Ishikawa (cell line): Measurements from ENCODE around the gene PRKCE.

Source experiments
- CEBPB ChIP-seq: IDR thresholded peaks from 2 replicates; pipeline ENCODE4 v1.6.1; 2012
- CREB1 ChIP-seq: IDR thresholded peaks from 2 replicates; pipeline ENCODE4 v1.6.1; 2012; ENCODE audit warnings: low read depth
- EGR1 ChIP-seq: IDR thresholded peaks from 2 replicates; pipeline ENCODE4 v1.6.1; 2012
- EP300 ChIP-seq: IDR thresholded peaks from 2 replicates; pipeline ENCODE4 v1.6.1; 2012; ENCODE audit warnings: borderline replicate concordance
- TAF1 ChIP-seq: IDR thresholded peaks from 2 replicates; pipeline ENCODE4 v1.6.1; 2012; ENCODE audit warnings: low read depth, mild to moderate bottlenecking
- TEAD4 ChIP-seq: IDR thresholded peaks from 2 replicates; pipeline ENCODE4 v1.6.1; 2012
- YY1 ChIP-seq: IDR thresholded peaks from 2 replicates; pipeline ENCODE4 v1.6.1; 2012; ENCODE audit warnings: low read depth
- ZBTB7A ChIP-seq: IDR thresholded peaks from 2 replicates; pipeline ENCODE4 v1.6.1; 2012; ENCODE audit warnings: low read depth
- TF ChIP-seq, protein P1 (sequence below): IDR thresholded peaks from 2 replicates; pipeline ENCODE4 v1.6.1; 2012
- TF ChIP-seq, protein P2 (sequence below): IDR thresholded peaks from 2 replicates; pipeline ENCODE4 v1.6.1; 2012
- TF ChIP-seq, protein P3 (sequence below): IDR thresholded peaks from 2 replicates; pipeline ENCODE4 v1.6.1; 2012; ENCODE audit warnings: low read depth, mild to moderate bottlenecking

DNA sequence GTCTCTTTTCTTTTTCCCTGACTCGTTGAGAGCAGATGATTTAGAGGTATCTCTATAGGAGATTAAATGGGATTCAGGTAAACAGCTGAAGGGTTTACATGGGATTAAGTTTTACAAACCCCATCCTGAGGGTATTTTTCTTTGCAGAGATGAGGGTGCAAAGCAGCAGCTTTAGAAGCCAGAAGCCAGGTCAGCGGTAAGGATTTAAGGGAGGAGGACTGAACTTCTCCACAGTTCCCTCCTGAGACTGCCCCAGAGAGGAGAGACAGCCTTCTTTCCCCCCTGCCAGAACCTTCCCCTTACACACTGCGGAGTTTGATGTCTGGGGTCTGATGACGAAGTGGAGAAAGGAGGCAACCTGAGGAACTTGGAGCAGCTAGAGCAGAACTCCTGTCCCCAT, 220.1 kb downstream of the PRKCE start:
- TF ChIP-seq CEBPB (no peak), TEAD4 (no peak), ZBTB7A (no peak), EP300 (no peak), EGR1 (no peak), YY1 (no peak), TAF1 (no peak), CREB1 (no peak)
- TF ChIP-seq, protein P1, sequence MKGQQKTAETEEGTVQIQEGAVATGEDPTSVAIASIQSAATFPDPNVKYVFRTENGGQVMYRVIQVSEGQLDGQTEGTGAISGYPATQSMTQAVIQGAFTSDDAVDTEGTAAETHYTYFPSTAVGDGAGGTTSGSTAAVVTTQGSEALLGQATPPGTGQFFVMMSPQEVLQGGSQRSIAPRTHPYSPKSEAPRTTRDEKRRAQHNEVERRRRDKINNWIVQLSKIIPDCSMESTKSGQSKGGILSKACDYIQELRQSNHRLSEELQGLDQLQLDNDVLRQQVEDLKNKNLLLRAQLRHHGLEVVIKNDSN = no peak
- TF ChIP-seq, protein P2, sequence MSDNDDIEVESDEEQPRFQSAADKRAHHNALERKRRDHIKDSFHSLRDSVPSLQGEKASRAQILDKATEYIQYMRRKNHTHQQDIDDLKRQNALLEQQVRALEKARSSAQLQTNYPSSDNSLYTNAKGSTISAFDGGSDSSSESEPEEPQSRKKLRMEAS = no peak
- TF ChIP-seq, protein P3, sequence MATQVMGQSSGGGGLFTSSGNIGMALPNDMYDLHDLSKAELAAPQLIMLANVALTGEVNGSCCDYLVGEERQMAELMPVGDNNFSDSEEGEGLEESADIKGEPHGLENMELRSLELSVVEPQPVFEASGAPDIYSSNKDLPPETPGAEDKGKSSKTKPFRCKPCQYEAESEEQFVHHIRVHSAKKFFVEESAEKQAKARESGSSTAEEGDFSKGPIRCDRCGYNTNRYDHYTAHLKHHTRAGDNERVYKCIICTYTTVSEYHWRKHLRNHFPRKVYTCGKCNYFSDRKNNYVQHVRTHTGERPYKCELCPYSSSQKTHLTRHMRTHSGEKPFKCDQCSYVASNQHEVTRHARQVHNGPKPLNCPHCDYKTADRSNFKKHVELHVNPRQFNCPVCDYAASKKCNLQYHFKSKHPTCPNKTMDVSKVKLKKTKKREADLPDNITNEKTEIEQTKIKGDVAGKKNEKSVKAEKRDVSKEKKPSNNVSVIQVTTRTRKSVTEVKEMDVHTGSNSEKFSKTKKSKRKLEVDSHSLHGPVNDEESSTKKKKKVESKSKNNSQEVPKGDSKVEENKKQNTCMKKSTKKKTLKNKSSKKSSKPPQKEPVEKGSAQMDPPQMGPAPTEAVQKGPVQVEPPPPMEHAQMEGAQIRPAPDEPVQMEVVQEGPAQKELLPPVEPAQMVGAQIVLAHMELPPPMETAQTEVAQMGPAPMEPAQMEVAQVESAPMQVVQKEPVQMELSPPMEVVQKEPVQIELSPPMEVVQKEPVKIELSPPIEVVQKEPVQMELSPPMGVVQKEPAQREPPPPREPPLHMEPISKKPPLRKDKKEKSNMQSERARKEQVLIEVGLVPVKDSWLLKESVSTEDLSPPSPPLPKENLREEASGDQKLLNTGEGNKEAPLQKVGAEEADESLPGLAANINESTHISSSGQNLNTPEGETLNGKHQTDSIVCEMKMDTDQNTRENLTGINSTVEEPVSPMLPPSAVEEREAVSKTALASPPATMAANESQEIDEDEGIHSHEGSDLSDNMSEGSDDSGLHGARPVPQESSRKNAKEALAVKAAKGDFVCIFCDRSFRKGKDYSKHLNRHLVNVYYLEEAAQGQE = no peak
